ENCODE measurements around the gene GRK4.
A peak's percentile ranks its signal among the peaks of the same experiment; 100 is the strongest.
"Not testable (repeated sequence)": the region's sequence is repeated elsewhere in the genome, so short reads cannot be mapped to it uniquely, and the experiment has no call there.

DNA sequence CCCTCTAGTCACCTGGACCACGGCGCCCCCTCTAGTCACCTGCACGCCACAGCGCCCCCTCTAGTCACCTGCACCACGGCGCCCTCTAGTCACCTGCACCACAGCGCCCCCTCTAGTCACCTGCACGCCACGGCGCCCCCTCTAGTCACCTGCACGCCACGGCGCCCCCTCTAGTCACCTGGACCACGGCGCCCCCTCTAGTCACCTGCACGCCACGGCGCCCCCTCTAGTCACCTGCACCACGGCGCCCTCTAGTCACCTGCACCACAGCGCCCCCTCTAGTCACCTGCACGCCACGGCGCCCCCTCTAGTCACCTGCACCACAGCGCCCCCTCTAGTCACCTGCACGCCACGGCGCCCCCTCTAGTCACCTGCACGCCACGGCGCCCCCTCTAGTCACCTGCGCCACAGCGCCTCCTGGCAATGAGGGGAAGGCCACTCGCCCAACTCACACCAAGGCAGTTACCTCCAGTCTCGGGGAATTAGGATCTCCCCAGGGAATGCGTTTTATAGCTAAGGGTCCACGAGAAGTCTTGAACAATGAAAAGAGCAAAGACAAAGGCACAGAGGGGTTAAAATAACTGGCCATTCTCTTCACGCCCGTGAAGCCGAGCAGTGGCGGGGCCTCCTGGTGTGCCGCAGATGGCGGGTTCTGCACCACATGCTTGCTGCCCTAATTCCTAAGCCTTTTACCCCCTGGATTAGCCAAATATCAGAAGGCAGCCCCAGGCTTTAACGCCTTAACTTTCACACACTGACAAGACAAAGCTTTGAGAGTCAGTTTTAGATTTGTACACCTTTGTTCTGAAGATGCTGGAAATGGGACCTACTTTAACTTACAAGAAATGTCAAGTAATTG is 8.0 kb upstream of the GRK4 start:
- TF ChIP-seq, protein P1, sequence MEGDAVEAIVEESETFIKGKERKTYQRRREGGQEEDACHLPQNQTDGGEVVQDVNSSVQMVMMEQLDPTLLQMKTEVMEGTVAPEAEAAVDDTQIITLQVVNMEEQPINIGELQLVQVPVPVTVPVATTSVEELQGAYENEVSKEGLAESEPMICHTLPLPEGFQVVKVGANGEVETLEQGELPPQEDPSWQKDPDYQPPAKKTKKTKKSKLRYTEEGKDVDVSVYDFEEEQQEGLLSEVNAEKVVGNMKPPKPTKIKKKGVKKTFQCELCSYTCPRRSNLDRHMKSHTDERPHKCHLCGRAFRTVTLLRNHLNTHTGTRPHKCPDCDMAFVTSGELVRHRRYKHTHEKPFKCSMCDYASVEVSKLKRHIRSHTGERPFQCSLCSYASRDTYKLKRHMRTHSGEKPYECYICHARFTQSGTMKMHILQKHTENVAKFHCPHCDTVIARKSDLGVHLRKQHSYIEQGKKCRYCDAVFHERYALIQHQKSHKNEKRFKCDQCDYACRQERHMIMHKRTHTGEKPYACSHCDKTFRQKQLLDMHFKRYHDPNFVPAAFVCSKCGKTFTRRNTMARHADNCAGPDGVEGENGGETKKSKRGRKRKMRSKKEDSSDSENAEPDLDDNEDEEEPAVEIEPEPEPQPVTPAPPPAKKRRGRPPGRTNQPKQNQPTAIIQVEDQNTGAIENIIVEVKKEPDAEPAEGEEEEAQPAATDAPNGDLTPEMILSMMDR (conservative IDR thresholded peaks at IDR 0.05; ENCODE audit: low read length), result peak; percentile 72
- TF ChIP-seq EZH2phosphoT487 (IDR thresholded peaks at IDR 0.05; ENCODE audit: borderline replicate concordance), result not testable (repeated sequence)

Data from Loucy (cell line).